ENCODE results near the gene NDUFS3. TPM values are rescaled to one million over a fixed set of nuclear protein-coding genes. Genes with fewer than 3 reads are reported as not detected.

NDUFS3 gene
- polyA plus RNA-seq, 1 donor (not counting 4 experiments of a cell fraction or from before 2014, with no cell fraction given), result 119 TPM

GRCh38 chr11:47606731-47607130 lies 27.9 kb downstream of the NDUFS3 start:
- TF ChIP-seq CTCF (optimal IDR thresholded peaks at IDR 0.05 in 1 of 3, IDR thresholded peaks at IDR 0.05 in 1 of 3, conservative IDR thresholded peaks at IDR 0.05 in 1 of 3; ENCODE audit: extremely low read depth in 1 of 3, insufficient read depth in 2 of 3, low read length in 3 of 3) (no peak), EZH2 (IDR thresholded peaks at IDR 0.05; ENCODE audit: low read length) (no peak)
- no peak for DNase-seq (ENCODE audit: low read depth, low spot score)
- dilution Hi-C loops (cut with MboI; ENCODE audit: extremely low pct_ligation_motif_present, low sequenced_read_pairs), result no loop called here
- Histone ChIP-seq H4K20me1 (ENCODE audit: control insufficient read depth, extremely low read depth, insufficient read depth, low read length) (no peaks in the 10 kb centered on the region), H2AFZ (ENCODE audit: control insufficient read depth, low read length) (no peak overlapping the region), H3K9ac (ENCODE audit: control insufficient read depth, extremely low read depth, insufficient read depth, low read length) (no peak overlapping the region), H3K4me2 (ENCODE audit: control insufficient read depth, extremely low read depth, insufficient read depth, low read depth, low read length) (no peak overlapping the region), H3K9me3 (ENCODE audit: control insufficient read depth, low read depth, low read length) (no peaks in the 10 kb centered on the region), H3K27ac (ENCODE audit: control insufficient read depth, insufficient read depth, low read length) (no peak overlapping the region), H3K4me1 (ENCODE audit: control insufficient read depth, extremely low read depth, insufficient read depth, low read length) (no peaks in the 10 kb centered on the region), H3K4me3 (ENCODE audit: control insufficient read depth in 2 of 3, extremely low read depth in 1 of 3, insufficient read depth in 2 of 3, low read depth in 1 of 3, low read length in 3 of 3) (no peak overlapping the region), H3K9me1 (ENCODE audit: control insufficient read depth, extremely low read depth, insufficient read depth, low read length) (no peaks in the 10 kb centered on the region), H3K36me3 (ENCODE audit: control insufficient read depth in 2 of 2, extremely low read depth in 1 of 2, insufficient read depth in 2 of 2, low read length in 2 of 2) (no peaks in the 10 kb centered on the region), H3K79me2 (ENCODE audit: control insufficient read depth, insufficient read depth, low read length) (no peaks in the 10 kb centered on the region), H3K27me3 (ENCODE audit: control insufficient read depth, extremely low read depth, insufficient read depth, low read length) (no peaks in the 10 kb centered on the region)
- FAIRE-seq, result no peak

- H3K4me1 ChIP-seq (ENCODE audit: control insufficient read depth, extremely low read depth, insufficient read depth, low read length), result no peaks in the 10 kb centered on the region
- H3K9me1 ChIP-seq (ENCODE audit: control insufficient read depth, extremely low read depth, insufficient read depth, low read length), result no peaks in the 10 kb centered on the region
- H3K9me3 ChIP-seq (ENCODE audit: control insufficient read depth, low read depth, low read length), result no peaks in the 10 kb centered on the region
- no peak overlapping the region for H3K9ac ChIP-seq (ENCODE audit: control insufficient read depth, extremely low read depth, insufficient read depth, low read length)
- H2AFZ ChIP-seq (ENCODE audit: control insufficient read depth, low read length), result no peak overlapping the region
- dilution Hi-C loops (cut with MboI; ENCODE audit: extremely low pct_ligation_motif_present, low sequenced_read_pairs), result no loop called here
- H3K4me2 ChIP-seq (ENCODE audit: control insufficient read depth, extremely low read depth, insufficient read depth, low read depth, low read length), result no peak overlapping the region
- TF ChIP-seq EZH2 (IDR thresholded peaks at IDR 0.05; ENCODE audit: low read length) (no peak), CTCF (optimal IDR thresholded peaks at IDR 0.05 in 1 of 3, IDR thresholded peaks at IDR 0.05 in 1 of 3, conservative IDR thresholded peaks at IDR 0.05 in 1 of 3; ENCODE audit: extremely low read depth in 1 of 3, insufficient read depth in 2 of 3, low read length in 3 of 3) (no peak)
- H3K79me2 ChIP-seq (ENCODE audit: control insufficient read depth, insufficient read depth, low read length), result no peaks in the 10 kb centered on the region
- H3K36me3 ChIP-seq (ENCODE audit: control insufficient read depth in 2 of 2, extremely low read depth in 1 of 2, insufficient read depth in 2 of 2, low read length in 2 of 2), result no peaks in the 10 kb centered on the region
- DNase-seq (ENCODE audit: low read depth, low spot score) (no peak), FAIRE-seq (no peak)
- no peaks in the 10 kb centered on the region for H3K27me3 ChIP-seq (ENCODE audit: control insufficient read depth, extremely low read depth, insufficient read depth, low read length)
- no peak overlapping the region for H3K27ac ChIP-seq (ENCODE audit: control insufficient read depth, insufficient read depth, low read length)
- no peak overlapping the region for H3K4me3 ChIP-seq (ENCODE audit: control insufficient read depth in 2 of 3, extremely low read depth in 1 of 3, insufficient read depth in 2 of 3, low read depth in 1 of 3, low read length in 3 of 3)
- no peaks in the 10 kb centered on the region for H4K20me1 ChIP-seq (ENCODE audit: control insufficient read depth, extremely low read depth, insufficient read depth, low read length)
Observed at GRCh38 chr11:47607380-47607779, 28.5 kb downstream of the NDUFS3 start.
